GM19238 (cell line): ENCODE results near the gene LKAAEAR1.

Source experiments
- DNase-seq: peaks from one replicate; pipeline ENCODE4 v3.0.0; 2011; ENCODE audit warnings: low spot score; ENCODE audit not compliant: insufficient read length

The LKAAEAR1 gene

GRCh38 chr20:64079273-64080012, 4.8 kb downstream of the LKAAEAR1 start, which contains the start of gene RGS19:
Gene RGS19, minus strand, starts transcription at chr20:64079518. Its CDS starts 2,632 bp downstream, at chr20:64076886.
- peak; percentile 87 for DNase-seq

GRCh38 chr20:64078934-64079272, 5.3 kb downstream of the LKAAEAR1 start:
- no peak for DNase-seq

GRCh38 chr20:64077876-64078551, 6.2 kb downstream of the LKAAEAR1 start:
- no peak for DNase-seq

GRCh38 chr20:64077541-64077875, 6.7 kb downstream of the LKAAEAR1 start:
- DNase-seq: no peak

GRCh38 chr20:64077094-64077493, 7.1 kb downstream of the LKAAEAR1 start:
- DNase-seq: no peak

- DNase-seq: no peak
These were observed 7.9 kb downstream of the LKAAEAR1 start for GRCh38 chr20:64076061-64076997.

GRCh38 chr20:64075556-64075955, 8.6 kb downstream of the LKAAEAR1 start:
- DNase-seq: no peak

GRCh38 chr20:64074963-64075362, 9.2 kb downstream of the LKAAEAR1 start:
- DNase-seq: no peak

- no peak for DNase-seq
These were observed 9.9 kb downstream of the LKAAEAR1 start for GRCh38 chr20:64074184-64074789.

GRCh38 chr20:64073476-64074183, 10.6 kb downstream of the LKAAEAR1 start:
- DNase-seq: no peak

GRCh38 chr20:64072498-64073063, 11.6 kb downstream of the LKAAEAR1 start:
- DNase-seq: no peak

- no peak for DNase-seq
These were observed 12.6 kb downstream of the LKAAEAR1 start for GRCh38 chr20:64071341-64072332.

- no peak for DNase-seq
These were observed 13.8 kb downstream of the LKAAEAR1 start for GRCh38 chr20:64070244-64070993.

- DNase-seq: no peak
These were observed 14.5 kb downstream of the LKAAEAR1 start for GRCh38 chr20:64069614-64070243.

GRCh38 chr20:64069209-64069613, 15.0 kb downstream of the LKAAEAR1 start:
- no peak for DNase-seq

GRCh38 chr20:64068386-64069208, 15.6 kb downstream of the LKAAEAR1 start:
- DNase-seq: no peak

- DNase-seq: no peak
These were observed 16.4 kb downstream of the LKAAEAR1 start for GRCh38 chr20:64067733-64068307.
